GM21825 (cell line): ENCODE measurements around the gene KIAA1217.

Experiments used
- ATAC-seq: cut with Tn5 transposase; IDR thresholded peaks from one replicate; pipeline ENCODE4 v1.9.1; 2021; ENCODE audit warnings: mild to moderate bottlenecking, moderate library complexity; ENCODE audit not compliant: unreplicated experiment

Gene KIAA1217

DNA sequence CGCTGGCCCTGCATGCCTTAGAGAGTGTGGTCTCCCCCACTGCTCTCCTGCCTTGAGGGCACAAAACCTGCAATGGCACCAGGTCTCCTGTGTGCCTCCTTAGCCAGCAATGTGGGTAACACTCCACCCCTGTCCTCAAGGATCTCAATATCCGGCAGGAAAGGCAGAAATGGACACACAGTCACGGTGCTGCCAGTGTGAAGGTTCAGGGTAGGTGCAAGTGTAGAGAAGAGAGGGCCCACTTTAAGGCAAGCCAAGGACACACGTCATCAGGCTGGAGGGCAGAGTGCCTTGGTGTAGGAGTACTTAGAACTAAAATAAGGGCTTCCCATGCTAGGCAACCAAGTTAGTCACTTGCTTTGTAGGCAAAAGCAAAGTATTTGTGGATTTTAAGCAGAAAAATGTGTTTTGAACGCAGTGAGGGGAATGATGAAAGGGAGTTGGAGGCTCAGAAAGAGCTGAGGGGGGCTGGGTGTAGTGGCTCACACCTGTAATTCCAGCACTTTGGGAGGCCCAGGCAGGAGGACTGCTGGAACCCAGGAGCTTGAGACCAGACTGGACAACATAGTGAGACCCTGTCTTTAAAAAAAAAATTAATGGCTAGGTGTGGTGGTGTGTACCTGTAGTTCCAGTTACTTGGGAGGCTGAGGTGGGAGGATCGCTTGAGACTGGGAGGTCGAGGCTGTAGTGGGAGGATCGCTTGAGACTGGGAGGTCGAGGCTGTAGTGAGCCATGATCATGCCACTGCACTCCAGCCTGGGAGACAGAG, 361.9 kb downstream of the KIAA1217 start:
- no peak for ATAC-seq

DNA sequence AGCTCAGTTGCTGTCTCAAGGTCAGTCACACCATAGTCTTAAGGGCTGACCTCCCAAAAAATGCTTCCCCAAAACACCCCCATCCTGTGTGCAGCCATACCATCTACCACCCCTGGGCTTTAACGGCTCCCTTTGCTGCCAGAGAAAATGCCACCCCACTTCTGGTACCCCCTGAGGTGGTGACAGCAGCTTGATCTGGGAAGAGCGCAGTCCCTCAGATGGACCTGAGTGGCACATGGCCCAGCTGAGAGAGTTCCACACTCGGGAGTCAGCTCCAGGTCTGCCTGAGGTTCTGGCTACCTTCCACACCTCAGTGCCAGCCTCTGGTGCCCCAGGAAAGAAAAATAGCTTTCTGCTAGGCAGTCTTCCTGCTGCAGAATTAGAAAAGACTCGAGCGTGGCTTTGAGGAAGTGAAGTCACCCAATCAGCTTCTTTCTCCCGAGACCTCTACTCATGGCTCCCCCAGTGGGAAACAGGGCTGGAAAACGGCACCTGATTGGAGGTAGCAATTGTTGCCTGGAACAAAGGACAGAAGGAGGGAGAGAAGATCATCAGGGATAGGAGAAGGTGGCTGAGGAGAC, 363.0 kb downstream of the KIAA1217 start:
- no peak for ATAC-seq

DNA sequence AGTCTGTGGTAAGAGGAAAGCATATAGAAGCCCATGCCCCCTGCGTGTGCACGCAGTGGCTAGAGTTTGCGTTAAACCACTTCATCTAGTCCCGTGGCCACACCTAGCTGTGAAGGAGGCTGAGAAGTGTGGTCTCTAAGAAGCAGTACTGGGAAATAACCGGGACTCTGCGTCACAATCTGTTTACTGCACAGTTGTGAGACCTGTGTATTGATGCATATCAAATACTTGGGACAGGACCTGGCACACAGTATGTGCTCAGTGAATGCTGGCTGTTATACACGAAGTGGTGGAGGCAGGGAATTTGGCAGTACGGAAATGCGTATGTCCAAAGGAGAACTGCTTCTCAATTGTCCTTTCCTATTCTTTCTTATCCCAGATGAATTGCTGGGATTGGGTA, 365.2 kb downstream of the KIAA1217 start:
- ATAC-seq: no peak

DNA sequence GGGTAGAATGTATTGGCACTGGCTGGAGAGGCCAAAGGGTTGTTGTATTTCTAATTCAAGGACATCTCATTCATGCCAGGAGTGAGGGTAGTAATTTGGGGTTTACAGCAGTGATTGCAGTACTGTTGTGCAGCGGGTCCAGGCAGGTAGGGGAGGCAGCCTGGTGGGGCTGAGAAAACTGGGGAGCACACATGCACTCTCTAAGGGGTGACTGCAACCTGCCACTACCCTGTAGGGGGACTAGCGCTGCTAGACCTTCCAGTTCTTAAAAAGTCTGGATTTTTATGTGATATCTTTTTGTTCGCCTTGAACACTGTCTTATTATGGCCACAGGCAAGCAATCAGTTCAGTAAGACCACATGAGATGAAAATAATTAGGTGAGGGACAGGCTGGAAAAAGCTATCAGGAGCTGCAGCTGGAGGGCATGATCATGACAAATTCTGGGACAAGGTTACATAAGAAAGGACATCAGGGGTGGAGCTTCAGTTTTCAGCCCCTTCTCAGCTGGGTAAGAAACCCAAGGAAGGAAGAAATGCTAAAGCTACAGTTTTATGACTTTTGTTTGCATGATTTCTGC, 365.7 kb downstream of the KIAA1217 start:
- no peak for ATAC-seq

DNA sequence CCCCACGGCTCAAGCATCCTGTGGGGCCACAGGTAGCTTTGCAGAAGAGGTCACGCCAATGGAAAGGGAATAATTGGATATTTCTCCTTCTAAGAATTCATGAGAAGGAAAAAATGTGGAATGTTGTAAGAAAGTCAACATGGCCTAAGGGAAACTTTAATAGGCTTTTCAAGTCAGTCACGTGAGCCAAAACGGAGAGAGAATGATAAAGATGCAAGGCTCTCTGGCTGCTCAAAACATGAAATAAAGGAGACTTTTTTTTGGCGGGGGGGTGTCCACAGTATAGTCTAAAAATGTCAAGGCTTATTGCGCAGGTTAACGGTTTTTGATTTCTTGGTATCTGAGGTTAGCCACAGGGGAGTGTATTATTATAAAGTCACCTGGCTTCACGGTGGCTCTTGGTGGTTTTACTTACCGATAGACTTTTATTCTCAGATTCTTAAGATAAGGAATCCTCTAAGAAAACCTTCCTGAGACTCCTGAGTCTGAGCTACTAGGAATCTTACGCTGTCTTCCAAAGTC, 366.6 kb downstream of the KIAA1217 start:
- ATAC-seq: no peak

DNA sequence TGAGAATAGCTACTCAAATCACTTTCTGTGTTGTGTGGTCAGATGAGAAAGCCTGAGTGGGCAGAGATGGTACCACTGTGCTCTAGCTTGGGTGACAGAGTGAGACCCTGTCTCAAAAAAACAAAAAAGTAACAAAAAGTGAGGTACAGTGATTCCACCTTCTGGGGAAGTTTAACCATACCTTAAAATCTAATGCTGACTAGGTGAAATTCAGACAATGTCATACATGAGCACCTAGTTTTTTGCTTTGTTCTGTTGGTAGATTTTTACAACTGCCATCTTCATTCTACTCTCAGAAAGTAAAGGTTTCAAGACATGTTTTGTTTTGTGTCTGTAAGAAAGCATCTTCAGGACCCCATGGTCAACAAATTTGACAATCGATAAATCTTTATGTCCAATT, 370.5 kb downstream of the KIAA1217 start:
- ATAC-seq: no peak

DNA sequence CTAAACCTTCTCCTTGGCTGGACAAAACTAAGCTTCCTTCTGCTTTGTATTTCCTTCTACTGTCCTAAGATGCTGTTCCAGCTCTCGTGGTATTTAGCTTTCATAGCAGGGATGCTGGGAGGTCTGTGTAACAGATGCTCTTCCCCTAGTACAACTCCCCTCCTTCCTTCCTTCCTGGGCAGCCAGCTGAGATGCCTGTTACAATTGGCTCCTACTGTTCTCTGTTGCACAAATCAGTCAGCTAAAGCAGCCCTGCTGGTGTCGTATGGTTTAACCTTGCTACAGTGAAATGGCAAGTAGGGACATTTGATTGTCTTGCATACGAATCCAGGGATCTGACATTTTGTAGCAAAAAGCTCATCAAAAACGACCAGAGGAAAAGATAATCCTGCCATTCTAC, 371.0 kb downstream of the KIAA1217 start:
- no peak for ATAC-seq

DNA sequence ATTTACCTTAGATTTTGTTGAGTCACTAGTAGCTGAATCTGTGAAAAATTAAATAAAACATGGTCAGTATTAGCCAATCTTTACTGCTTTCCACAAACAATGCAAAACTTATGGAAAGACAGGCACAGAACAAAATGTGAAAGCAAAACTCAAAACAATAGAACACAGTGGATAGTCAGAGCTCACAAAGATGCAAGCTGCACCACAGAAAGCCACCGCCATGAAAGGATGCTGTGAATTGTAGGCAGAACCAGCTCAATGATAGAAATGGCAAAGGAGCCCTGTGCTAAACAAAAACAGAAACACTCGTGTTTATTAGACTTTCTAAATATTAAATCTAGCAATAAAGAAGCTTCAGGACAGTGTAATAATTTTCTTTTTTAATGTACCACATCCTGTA, 380.3 kb downstream of the KIAA1217 start:
- no peak for ATAC-seq

DNA sequence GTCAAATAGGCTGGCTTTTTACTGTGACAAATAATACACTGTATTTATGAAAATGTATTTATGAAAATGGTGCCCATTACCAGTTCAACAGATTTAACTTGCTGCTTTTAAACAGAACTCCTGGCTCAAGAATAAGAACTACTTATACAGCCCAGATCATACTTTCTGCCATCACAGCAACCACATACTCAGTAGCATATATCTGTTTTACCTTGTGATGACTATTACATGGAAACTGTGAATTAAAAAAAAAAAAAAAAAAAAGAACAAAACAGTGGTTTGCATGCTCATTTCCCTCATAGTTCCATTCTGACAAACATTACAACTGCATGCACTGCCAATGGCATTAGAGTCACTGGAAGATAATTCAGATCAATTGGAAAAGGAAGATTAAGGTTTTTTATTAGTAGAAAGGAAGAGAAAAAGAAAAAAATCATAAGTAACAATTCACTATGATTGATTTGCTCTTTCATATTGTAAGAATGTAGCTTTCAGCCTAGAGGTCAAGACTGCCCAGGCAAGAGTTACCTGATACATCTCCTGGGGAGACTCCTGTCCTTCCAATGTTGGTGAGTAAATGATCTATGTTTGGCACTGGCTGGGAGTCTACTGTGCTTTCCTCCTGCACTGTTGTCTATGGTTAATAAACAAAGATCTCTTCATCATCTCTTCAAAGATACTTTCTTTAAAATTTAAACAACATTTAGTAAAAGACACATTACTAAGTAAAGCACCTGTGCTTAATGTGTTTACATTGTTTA, 381.9 kb downstream of the KIAA1217 start:
- no peak for ATAC-seq

DNA sequence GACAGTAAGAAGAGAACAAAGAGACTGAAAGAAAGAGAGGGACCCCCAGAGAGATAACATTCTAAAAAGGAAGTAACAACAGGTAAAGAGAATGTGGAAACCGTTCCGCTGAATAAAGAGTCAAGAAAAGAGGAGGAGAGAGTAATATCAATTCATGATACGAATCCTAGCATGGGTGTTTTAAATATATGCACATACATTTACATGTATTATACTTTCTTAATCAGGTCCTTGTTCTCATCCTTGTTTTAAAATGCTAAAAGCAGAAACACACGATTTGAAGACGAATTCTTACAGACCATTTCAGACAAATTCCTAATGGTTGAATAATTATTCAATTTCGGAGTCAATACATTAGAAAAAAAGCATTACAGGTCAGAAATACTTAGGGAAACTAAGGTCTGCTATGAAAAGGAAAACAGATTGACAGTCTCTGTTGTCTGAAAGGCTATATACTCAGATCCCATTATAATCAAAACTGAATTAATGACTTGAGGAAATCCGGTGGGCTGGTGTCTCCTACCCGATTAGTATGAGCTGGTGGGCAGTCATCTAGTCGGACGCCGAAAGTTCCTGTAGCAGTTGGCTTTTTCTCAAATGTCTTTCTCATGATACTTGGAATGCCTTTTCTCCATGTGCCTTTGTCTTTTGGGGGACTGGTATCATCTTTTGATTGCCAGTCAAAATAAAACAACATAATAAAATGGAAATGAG, 387.4 kb downstream of the KIAA1217 start:
- ATAC-seq: no peak

DNA sequence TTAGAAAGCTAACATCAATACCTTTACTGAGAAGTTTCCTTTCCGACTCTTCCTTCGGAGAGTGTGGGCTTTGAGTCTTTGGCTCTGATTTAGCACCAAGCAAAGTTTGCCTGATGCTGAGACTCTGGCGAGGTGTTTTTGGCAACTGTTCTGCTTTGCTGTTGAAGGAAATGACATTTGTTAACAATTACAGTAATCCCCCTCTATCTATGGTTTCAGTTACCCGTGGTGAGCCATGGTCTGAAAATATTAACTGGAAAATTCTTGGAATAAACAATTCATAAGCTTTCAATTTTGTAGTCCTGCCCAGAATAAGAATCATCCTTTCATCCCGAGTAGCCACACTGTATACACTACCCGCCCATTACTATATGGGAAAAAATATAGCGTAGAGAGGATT, 388.5 kb downstream of the KIAA1217 start:
- ATAC-seq: no peak
